NCI-H526 treated with DMSO at 0.1 percent for 48 hours (cell line): Measurements from ENCODE around the gene PIK3CB.

Source experiments
- DNase-seq: peaks from one replicate; lab custom pipeline; 2025; lab: John Stamatoyannopoulos, UW

Gene PIK3CB

DNA sequence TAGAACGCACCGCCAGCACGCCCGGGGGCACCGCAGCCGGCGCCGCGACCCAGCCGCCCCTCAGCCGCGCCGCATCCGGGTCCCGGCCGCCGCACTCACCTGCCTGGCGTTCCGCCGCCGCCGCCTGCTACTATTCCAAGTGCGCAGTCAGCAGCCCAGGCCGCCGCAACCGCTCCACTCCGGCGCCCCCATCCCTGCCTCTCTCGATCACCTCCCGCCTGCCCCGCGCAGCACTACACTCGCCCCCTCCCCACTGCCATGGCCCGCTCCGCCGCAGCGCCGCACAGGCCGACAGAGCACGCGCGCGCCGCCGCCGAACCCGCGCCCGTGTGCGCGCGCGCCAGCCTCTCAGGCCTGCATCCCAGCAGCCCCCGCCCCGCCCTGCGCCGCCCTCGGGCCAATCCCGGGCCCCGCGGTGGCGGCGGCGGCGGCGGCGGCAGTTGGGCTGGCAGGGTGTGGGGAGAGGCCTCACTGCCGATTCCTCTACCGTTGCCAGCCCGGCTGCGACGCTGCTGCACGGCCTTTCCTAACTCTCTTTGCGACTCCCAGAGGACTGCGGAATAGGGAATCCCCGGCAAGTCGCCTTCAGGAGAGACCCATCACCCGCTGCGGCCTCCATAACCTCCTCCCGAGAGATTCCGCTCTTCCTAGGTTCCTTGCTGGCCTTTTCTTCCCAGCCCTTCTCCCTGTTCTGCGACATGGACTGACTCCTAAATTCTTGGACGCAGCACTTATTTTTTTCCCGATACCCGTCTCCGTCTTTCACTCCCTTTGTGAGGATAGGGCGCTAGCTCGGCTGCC is at the start of gene PIK3CB:
TSS of gene PIK3CB (minus strand) at position 333 of the 801 bp plus-strand sequence. CDS start 75,585 bp downstream, outside the sequence.
- DNase-seq, result peak; percentile 88

GRCh38 chr3:138881233-138881632 is 46.5 kb upstream of the PIK3CB start:
- no peak for DNase-seq

GRCh38 chr3:138879541-138880380 is 45.0 kb upstream of the PIK3CB start:
- no peak for DNase-seq

GRCh38 chr3:138877226-138877625 is 42.5 kb upstream of the PIK3CB start:
- DNase-seq, result no peak

DNA sequence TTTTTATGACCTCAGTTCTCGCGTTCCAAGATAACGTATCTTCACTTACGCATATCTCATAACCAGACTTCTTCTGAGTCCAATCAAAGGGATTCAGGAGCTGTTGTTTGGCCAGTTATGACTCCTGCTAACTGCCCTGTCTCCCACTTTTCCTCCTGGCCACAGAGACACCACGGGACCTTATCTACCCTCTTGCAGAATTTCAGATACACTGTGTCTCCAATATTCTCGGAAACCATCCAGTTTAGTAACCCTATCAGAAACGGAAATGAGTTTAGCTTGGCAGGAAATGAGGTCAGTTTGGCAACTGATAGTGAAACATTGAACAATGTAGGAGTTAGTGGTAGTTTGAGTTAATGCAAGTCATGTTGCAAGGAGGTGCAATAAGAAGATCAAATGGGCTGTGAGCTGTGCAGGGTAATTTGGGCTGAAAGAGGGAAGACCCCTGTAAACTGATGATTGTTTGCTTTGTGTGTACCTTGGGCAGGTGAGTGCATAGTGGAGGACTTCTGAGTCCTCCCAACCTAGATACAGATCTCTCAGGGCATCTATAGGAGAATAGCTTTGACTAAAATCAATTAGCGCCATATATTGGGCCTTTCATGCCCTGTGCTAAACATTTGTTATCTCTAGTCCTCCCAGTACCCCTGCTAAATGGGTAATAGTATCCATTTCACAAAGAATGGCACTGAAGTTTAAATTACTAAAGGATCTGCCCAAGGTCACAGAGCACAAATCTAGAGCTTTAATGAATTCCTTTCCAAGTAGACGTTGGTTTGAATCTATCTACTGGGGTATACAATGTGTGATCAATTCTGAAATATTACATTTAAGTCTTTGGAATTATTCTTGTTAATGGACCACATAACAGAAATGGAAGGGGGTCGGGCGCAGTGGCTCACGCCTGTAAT is 41.3 kb upstream of the PIK3CB start:
- no peak for DNase-seq

GRCh38 chr3:138875096-138875753 is 40.5 kb upstream of the PIK3CB start:
- DNase-seq, result no peak

DNA sequence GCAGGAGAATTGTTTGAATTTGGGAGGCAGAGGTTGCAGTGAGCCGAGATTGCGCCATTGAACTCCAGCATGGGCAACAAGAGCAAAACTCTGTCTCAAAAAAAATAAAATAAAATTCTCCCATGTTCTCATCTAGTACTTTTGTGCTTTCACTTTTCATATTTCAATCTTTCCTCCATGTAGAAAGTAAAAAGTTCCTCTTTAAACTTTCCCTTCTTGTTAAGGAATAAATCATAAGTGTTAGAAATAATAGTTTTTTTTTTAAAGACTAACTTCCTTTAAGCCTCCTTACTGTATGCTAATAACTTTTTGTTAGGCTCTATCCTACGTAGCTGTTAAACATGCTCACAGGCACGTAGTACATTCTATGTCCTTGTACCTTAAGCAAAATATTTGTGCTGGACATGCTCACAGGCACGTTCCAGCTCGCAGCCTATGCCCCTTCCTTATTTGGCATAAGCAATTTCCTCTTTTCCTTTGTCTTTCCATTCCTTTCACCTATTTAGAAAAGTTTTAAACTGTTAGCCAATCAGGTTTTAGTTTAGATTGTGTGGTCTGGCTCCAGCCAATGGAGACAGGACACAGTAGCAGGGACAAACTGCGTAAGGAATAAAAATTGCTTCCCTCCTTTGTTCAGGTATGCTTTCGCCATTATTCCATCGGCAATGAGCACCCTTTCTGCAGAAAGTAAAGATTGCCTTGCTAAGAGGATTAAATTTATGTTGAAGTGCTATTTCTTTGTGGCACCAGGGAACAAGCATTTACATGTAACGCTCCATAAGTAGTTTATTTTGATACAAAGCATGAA is 38.9 kb upstream of the PIK3CB start:
- DNase-seq, result no peak

GRCh38 chr3:138872632-138873031 is 37.9 kb upstream of the PIK3CB start:
- no peak for DNase-seq

GRCh38 chr3:138867996-138868395 is 33.3 kb upstream of the PIK3CB start:
- DNase-seq, result no peak

GRCh38 chr3:138863776-138864113 is 29.0 kb upstream of the PIK3CB start:
- DNase-seq, result no peak

DNA sequence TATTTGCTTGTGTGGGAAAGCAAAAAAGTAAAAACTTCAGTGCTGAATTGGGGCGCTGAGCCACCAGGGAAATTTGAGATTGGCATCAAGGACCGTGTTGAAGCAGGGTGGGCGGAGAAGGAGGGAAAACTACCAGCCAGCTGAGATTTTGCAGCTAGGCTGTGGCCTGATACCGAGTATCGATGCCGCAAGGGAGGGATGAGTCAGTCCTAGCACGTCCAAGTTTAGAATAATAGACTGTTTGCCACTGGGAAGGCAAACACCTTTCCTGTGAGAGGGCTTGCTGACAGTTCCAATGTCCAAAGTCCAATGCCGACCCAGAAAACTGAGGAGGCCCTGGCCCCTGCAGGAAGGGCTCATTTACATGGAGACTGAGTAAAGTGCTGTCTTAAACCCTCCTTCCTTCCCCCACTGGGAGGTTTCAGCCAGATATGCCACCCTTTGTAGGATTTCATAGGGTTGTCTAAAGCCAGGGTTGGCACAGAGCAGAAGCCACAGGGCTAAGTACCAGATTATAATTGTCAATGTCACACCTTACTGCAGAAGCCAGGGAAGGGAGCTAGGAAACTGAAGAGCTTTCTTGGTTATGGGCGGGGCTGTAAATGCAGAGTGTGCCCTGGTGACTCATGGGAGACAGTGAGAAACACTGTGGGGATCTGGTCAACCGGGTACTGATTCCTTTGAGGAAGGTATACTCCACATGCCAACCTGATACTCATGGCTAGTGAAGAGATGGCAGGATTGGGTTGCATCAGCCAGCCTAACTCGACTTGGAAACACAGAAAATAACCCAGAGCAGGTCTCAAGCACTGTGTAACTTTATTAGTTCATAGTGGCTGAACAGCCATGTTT is 28.4 kb upstream of the PIK3CB start:
- DNase-seq, result peak; percentile 45

DNA sequence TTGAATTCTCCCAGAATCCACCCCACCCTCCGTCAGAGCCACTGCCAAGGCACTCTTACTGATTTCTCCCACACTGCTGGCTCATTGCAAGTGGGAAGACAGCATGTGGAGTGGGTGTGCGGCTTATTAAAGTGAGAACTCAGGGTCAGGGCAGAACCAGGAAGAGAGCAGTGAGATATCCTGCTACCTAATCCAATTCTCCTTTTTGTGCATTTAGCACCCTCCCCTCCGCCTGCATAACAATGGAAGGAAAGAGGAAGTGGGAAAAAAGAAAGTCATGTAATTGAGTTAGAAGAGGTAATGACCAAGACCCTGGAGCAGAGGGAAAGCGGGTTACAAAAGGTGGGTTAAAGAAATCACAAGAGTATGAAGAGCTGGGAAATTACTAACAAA is 27.8 kb upstream of the PIK3CB start:
- no peak for DNase-seq

DNA sequence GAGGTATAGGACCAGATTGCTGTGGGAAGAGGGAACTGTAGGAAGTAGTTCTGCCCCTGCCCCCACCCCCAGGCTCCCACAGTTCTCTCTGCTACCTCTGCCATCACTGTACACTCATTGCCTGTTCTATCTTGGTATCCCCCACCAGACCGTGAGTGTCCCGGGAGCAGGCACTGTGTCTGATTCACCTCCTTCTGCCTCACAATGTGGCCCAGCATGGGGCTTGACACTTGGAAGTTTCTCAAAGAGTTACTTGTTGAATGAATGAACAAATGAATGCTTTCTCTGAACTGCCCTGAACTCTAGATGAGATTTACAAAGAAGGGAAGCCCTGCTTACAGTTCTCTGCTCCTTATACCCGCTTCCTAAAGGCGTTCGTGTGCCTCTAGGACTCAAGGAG is 27.1 kb upstream of the PIK3CB start:
- no peak for DNase-seq

DNA sequence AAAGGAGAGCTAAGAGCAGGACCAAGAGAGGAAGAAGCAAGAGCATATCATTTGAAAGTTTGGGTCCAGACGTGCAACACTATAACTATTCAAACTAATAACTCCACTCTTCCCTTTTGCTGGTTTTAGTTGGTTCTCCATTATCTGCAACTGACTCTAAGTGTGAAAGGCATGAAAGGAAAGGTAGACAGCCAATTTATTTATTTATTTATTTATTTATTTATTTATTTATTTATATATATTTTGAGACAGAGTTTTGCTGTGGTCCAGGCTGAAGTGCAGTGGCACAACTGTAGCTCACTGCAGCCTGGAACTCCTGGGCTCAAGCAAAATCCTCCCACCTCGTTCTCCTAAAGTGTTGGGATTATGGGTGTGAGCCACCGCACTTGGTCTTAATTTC is 22.1 kb upstream of the PIK3CB start:
- no peak for DNase-seq

DNA sequence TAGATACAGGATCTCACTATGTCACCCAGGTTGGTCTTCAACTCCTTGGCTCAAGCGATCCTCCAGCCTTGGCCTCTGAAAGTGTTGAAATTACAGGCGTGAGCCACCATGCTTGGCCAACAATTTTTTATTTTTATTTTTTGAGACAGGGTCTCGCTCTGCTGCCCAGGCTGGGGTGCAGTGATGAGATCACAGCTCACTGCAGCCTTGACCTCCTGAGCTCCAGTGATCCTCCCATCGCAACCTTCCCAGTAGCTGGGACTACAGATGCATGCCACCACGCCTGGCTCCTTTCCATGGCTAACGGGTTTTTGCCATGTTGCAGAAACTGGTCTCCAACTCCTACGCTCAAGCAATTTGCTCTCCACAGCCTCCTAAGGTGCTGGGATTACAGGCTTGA is 20.2 kb upstream of the PIK3CB start:
- DNase-seq, result no peak

DNA sequence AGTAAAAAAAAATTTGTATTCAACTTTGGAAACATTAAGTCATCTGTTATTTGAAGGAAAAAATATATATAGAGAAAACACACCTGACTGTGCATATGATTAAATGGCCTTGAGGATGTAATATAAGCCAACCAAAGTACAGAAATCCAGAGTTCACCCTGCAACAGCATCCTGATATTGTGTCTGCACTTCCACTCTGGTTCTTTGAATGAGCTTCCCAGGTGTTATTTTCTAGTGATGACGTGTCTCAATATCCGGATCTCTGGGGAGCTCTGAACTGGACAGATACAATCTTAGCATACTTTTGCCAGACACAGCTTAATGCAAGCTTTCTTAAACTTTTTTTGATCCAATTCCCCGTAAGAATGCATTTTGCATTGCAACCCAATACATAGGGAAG is 19.5 kb upstream of the PIK3CB start:
- DNase-seq, result no peak

DNA sequence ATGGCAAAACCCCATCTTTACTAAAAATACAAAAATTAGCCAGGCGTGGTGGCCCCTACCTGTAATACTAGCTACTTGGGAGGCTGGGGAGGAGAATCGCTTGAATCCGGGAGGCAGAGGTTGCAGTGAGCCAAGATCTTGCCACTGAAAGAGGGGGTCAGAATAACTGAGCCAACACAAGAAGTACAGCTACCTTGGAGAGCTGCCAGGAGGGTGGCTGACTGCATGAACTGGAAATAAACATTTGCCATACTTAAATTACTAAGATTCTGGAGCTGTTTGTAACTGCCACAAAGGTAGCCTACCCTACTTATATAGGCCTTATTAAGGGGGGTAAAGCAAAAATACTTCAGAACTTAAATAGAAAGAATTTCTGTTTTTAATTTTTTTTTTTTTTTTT is 15.4 kb upstream of the PIK3CB start:
- no peak for DNase-seq

DNA sequence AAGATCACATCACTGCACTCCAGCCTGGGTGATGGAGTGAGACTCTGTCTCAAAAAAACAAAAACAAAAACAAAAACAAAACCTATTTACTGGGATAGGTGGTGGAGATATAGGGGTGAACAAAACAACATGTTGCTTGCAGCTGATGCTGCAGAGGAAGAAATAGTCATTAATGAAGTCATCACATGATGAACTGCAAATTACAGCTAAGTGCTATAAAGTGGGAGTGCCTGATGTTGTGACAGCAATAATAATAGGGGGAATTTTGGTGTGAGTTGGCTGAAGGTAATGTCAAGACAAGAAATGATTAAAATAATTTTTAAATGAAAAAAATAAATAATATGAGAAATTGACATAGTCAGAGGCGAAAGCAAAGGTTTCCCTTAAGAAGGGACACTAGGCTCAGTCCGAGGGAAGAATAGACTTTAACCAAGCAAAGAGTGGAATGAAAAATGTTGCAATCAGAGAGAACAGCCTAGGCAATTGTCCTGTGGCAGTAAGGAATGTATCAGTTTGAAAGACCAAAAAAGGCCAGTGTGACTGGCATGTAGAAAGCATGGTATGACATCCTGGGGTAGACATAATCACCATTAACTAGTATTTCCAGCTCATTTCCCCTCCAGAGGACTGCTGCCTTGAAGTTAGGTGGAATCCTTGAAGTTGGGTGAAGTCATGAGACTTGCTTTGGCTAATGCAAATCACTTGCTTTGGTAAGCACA is 14.7 kb upstream of the PIK3CB start:
- no peak for DNase-seq

GRCh38 chr3:138848696-138849095 is 14.0 kb upstream of the PIK3CB start:
- DNase-seq, result no peak
